NCI-H2227 (cell line): ENCODE measurements around the gene TMEM184A.

Source experiments
- DNase-seq: peaks from one replicate; lab custom pipeline; 2025; ENCODE audit not compliant: unreplicated experiment; lab: John Stamatoyannopoulos, UW

The TMEM184A gene

GRCh38 chr7:1553512-1554210 lies 2.3 kb downstream of the TMEM184A start:
- no peak for DNase-seq

DNA sequence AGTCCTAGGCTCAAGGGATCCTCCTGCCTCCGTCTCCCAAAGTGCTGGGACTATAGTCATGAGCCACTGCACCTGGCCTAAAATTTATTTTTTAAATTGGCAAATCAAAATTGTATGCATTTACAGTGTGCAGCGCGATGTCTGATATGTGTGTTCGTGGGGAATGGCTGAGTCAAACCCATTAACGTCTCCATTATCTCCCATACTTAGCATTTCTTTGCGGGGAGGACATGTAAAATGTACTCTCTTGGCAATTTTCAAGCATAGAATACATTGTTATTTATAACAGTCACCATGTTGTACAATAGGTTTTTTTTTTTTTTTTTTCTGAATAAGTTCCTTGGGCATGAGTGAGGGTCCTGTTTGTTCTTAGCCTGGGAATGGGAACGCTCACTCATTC lies 3.8 kb downstream of the TMEM184A start:
- no peak for DNase-seq

GRCh38 chr7:1550846-1551155 lies 5.2 kb downstream of the TMEM184A start:
- no peak for DNase-seq

GRCh38 chr7:1550005-1550845 lies 5.8 kb downstream of the TMEM184A start:
- DNase-seq, result no peak

DNA sequence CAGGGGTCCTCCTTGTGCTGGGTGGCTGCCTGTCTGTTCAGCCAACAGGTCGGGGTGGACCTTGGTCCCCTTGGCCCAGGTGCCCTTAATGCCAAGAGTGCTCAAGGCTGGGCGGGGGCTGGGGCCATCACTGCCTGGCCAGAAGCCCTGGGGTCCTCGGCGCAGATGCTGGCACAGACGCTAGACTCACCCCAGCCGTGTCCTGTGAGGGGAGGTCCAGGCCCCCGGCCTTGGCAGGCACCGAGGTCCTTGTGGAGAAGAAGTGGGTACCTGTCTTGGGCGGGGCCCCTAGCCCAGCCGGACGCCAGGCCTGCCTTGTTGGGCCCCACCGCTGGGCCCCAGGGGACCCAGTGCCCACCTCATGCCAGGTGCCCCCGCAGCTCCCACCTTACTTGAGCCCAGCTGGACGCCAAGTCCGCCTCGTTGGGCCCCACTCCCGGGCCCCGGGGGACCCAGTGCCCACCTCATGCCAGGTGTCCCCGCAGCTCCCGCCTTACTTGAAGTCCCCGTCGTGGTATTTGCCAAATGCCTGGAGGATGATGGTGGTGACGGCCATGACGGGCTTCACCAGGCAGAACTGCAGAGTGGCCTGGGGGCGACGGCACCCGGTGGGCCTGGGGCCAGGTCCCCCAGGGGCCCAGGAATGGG lies 6.5 kb downstream of the TMEM184A start:
- no peak for DNase-seq

DNA sequence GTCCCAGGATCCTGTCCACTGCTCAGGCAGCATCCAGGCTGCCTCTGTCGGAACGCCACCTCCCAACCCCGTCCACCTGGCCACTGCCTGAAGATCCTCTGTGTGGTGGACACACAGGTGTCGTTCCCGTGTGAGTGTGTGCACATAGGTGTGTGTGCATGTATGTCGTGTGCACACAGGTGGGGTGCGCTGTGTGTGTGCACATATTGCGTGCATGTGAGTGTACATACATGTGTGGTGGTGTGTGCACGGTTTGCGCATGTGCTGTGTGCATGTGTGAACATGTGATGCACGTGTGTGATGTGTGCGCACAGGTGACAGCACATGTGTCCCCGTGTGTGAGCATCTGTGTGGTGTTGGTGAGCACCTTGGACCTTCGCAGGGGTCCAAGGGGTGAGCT lies 7.1 kb downstream of the TMEM184A start:
- no peak for DNase-seq

- no peak for DNase-seq
These were observed 7.6 kb downstream of the TMEM184A start for GRCh38 chr7:1548438-1548831.

GRCh38 chr7:1547777-1548437 lies 8.1 kb downstream of the TMEM184A start:
- no peak for DNase-seq

- DNase-seq, result no peak
These were observed 8.9 kb downstream of the TMEM184A start for GRCh38 chr7:1546909-1547776.

GRCh38 chr7:1546274-1546908 lies 9.6 kb downstream of the TMEM184A start:
- DNase-seq, result no peak

DNA sequence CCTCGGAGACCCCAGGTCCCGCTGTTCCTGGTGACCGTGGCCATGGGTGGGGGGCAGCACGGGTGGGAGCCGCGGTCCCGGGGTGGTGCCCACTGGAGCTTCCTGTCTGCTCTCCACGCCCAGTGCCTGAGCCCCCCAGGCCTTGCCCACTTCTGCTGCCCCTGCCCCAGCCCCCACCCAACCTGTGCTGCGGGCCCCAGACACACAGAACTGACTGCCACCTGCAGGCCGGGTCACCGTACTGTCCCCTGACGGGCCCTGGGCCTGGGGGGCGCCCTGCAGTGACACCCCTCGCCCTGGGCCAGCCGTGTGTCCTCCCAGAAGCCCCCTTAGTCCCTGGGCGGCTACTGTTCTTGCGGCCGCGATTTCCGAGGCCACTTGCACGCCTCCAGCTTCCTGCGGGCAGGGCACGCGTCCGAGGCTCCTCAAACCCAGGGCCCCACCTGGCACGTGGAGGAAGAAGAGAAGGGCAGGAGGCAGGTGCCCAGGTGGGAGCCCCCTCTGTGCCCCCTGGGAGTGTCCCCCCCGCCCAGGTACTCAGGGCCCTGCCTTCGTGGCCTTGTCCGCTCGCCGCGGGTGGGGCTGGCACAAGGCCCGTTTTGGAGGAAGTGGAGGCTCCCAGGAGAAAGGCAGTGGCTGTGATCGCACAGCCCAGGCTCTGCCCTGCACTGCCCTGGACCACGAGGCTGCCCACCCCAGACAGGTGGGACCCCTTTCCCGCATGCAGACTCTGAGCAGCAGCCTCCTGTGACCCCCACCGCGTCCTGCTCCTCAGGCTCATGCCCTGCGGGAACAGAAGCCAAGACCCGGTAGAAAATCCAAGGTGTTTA lies 10.4 kb downstream of the TMEM184A start:
- DNase-seq, result no peak

DNA sequence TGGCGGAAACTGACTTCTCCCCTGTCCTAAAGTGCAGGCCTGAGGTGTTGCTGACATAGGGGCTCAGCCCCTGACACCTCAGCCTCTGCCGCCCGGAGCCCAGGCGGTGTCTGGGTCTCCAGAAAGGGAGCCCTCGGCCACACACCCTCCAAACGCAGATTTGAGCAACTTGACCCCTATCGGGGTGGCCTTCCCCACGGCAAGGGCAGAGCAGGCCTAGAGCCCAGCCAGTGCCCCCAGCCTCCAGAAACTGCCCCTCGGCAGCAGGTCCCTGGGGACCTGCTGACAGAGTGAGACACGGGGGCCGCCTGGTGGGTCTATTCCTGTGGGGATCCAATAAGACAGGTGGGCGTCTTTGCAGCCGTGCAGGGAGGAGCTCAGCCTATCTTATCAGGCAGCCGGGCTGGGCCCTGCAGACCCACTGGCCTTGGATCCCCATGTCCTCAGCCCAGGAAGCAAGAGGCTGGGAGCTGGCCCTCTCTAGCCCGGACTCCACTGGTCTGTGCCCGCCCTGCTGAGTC lies 11.0 kb downstream of the TMEM184A start:
- no peak for DNase-seq

GRCh38 chr7:1544178-1544895 lies 11.7 kb downstream of the TMEM184A start:
- DNase-seq, result no peak

- DNase-seq, result no peak
These were observed 12.2 kb downstream of the TMEM184A start for GRCh38 chr7:1543826-1544177.

- DNase-seq, result no peak
These were observed 12.9 kb downstream of the TMEM184A start for GRCh38 chr7:1542841-1543747.

DNA sequence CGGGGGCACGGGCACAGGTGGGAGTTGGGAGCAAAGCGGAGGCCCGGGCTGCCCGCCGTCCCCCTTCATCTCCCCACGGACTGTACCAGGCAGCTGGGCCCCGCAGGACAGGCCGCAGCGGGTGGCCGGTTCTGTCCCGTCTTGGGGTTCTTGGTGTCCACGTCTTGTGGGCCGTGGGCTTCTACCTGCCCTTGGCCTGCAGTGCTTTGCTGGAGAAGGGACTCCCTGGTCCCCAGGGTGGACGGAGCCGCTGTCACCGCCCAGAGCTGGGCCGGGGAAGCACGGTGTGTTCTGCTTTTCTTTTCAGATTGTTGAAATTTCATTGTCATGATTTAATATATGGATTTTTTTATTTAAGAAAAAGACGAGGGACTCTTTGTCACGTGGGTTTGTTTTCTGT lies 13.7 kb downstream of the TMEM184A start:
- no peak for DNase-seq

GRCh38 chr7:1541431-1542162 lies 14.4 kb downstream of the TMEM184A start:
- DNase-seq, result no peak
